H1 (cell line): Measurements from ENCODE around the gene ANKRD27. TPM values are rescaled to one million over a fixed set of nuclear protein-coding genes. Genes with fewer than 3 reads are reported as not detected.

Source experiments
- FOSL1 ChIP-seq: IDR thresholded peaks from 2 replicates; pipeline ENCODE4 v1.6.1; 2011; ENCODE audit warnings: mild to moderate bottlenecking, low read depth, low read length, moderate library complexity; ENCODE audit not compliant: insufficient read depth
- polyA plus RNA-seq, 7 experiments: library from polyadenylated mRNA; depleted of rRNA in 3 of 7; stranded (reverse) in 5 of 7; unstranded in 2 of 7; fragments of >200 nt in 5 of 7; fragments of 200-250 nt in 2 of 7; gene quantifications; 1 replicate in 5 of 7; 2 replicates in 1 of 7; 4 replicates in 1 of 7; pipeline versions ENCODE4 v1.2.1 to v1.2.3, GENCODE V29; 2011 to 2013; ENCODE audit warnings: missing spikeins in 2 of 7, mixed read lengths in 2 of 7
- total RNA-seq: library from RNA; stranded (reverse); fragmentation: NEBNext Ultra II Directional; extraction: Animal tissue kit (Norgen Biotek cat#: 25700); gene quantifications from 2 replicates; pipeline ENCODE4 v1.2.1, GENCODE V29; 2021

Gene ANKRD27
- total and polyA plus RNA-seq, 2 of the 8 experiments (the other 6 are each of a cell fraction or from before 2014, with no cell fraction given): 27.9 to 55.7 TPM

DNA sequence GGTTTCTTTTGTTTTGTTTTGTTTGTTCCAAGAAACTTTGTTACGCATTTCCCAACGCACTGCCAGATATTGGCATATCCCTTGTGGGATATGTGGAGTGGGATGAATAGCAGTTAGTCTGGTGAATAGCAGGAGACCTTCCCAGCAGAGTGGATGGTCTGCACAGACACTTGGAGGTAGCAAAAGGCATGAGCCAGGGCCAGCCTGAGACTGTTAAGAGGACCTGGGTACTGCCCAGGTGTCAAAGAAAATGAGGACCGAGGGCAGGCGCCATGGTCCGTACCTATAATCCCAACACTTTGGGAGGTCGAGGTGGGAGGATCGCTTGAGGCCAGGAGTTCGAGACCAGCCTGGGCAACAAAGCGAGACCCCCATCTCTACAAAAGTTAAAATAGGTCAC, 107.5 kb downstream of the ANKRD27 start (continued):
- TF ChIP-seq FOSL1: no peak
